ENCODE measurements around the gene ARF3. TPM values are rescaled to one million over a fixed set of nuclear protein-coding genes. Genes with fewer than 3 reads are reported as not detected.
A peak's percentile ranks its signal among the peaks of the same experiment; 100 is the strongest.
"Not testable (repeated sequence)": the region's sequence is repeated elsewhere in the genome, so short reads cannot be mapped to it uniquely, and the experiment has no call there.

Gene ARF3
- total RNA-seq, 2 experiments from 2014 or later = 89.6 to 114 TPM

- CTCF ChIA-PET = interaction anchor here (0.6 to 1.8 kb wide), 6 partner anchors 9 to 113 kb away, joined by 3 to 8 read pairs (median 4); partner anchors contain the start of gene FKBP11
- POLR2A ChIA-PET = no interaction called here
- Mint-ChIP-seq H3K27ac (peak overlapping the region; percentile 84), H3K4me3 (peak overlapping the region; percentile 10), H3K27me3 (no peaks in the 10 kb centered on the region), H3K36me3 (ENCODE audit: low read depth) (peaks cover 37% of the 10 kb centered on the region), H3K9me3 (no peaks in the 10 kb centered on the region), H3K4me1 (peaks cover 19% of the 10 kb centered on the region)
- peak; percentile 19 for DNase-seq
Observed at GRCh38 chr12:48933664-48934311, 23.5 kb downstream of the ARF3 start.

- Mint-ChIP-seq H3K4me3 (peak overlapping the region; percentile 3), H3K36me3 (ENCODE audit: low read depth) (peaks cover 37% of the 10 kb centered on the region), H3K27ac (peak overlapping the region; percentile 84), H3K27me3 (no peaks in the 10 kb centered on the region), H3K9me3 (no peaks in the 10 kb centered on the region), H3K4me1 (peaks cover 19% of the 10 kb centered on the region)
- ChIA-PET CTCF (interaction anchor here (0.7 to 1.7 kb wide), 5 partner anchors 9 to 112 kb away, joined by 3 to 4 read pairs (median 3); no protein-coding TSS in a partner anchor), POLR2A (no interaction called here)
- DNase-seq = no peak
Observed at GRCh38 chr12:48932878-48933277, 24.4 kb downstream of the ARF3 start.

GRCh38 chr12:48930475-48930874 is 26.8 kb downstream of the ARF3 start:
- peak overlapping the region; percentile 3 for H3K27ac Mint-ChIP-seq
- peaks cover 32% of the 10 kb centered on the region for H3K36me3 Mint-ChIP-seq (ENCODE audit: low read depth)
- CTCF ChIA-PET = interaction anchor here (0.5 to 1.2 kb wide), 4 partner anchors 17 to 320 kb away, joined by 3 read pairs; partner anchors contain the start of gene ARF3
- H3K9me3 Mint-ChIP-seq = no peaks in the 10 kb centered on the region
- H3K4me1 Mint-ChIP-seq = peaks cover 29% of the 10 kb centered on the region
- no peak overlapping the region for H3K4me3 Mint-ChIP-seq
- POLR2A ChIA-PET = no interaction called here
- DNase-seq = no peak
- no peaks in the 10 kb centered on the region for H3K27me3 Mint-ChIP-seq

GRCh38 chr12:48929551-48929950 is 27.7 kb downstream of the ARF3 start:
- Mint-ChIP-seq H3K27me3 (no peaks in the 10 kb centered on the region), H3K36me3 (ENCODE audit: low read depth) (peaks cover 31% of the 10 kb centered on the region), H3K27ac (no peak overlapping the region), H3K4me3 (no peak overlapping the region), H3K9me3 (no peaks in the 10 kb centered on the region), H3K4me1 (peaks cover 30% of the 10 kb centered on the region)
- ChIA-PET POLR2A (no interaction called here), CTCF (interaction anchor here (0.5 to 1.2 kb wide), 6 partner anchors 16 to 198 kb away, joined by 3 read pairs; partner anchors contain the start of gene ARF3)
- no peak for DNase-seq

- H3K4me3 Mint-ChIP-seq = peak overlapping the region; percentile 35
- POLR2A ChIA-PET = no interaction called here
- H3K9me3 Mint-ChIP-seq = no peaks in the 10 kb centered on the region
- H3K27ac Mint-ChIP-seq = no peak overlapping the region
- CTCF ChIA-PET = interaction anchor here (0.6 to 0.8 kb wide), 3 partner anchors 51 to 1312 kb away, joined by 3 read pairs; partner anchors contain the start of gene WNT1
- H3K4me1 Mint-ChIP-seq = peaks cover 33% of the 10 kb centered on the region
- peaks cover 33% of the 10 kb centered on the region for H3K36me3 Mint-ChIP-seq (ENCODE audit: low read depth)
- H3K27me3 Mint-ChIP-seq = no peaks in the 10 kb centered on the region
- no peak for DNase-seq
Observed at GRCh38 chr12:48927261-48927660, 30.0 kb downstream of the ARF3 start.

- H3K4me3 Mint-ChIP-seq = peak within 1 kb of the TSS; percentile 91
- CTCF ChIA-PET = interaction anchor here (0.9 to 2.3 kb wide), 12 partner anchors 9 to 94 kb away, joined by 3 to 9 read pairs (median 3); a partner anchor contains a TSS
- H3K9me3 Mint-ChIP-seq = no peaks in the 10 kb centered on the region
- peaks cover 41% of the 10 kb centered on the region for H3K36me3 Mint-ChIP-seq (ENCODE audit: low read depth)
- peaks cover 41% of the 10 kb centered on the region for H3K4me1 Mint-ChIP-seq
- H3K27ac Mint-ChIP-seq = peak within 1 kb of the TSS; percentile 94
- POLR2A ChIA-PET = no interaction called here
- DNase-seq = peak; percentile 61
- no peaks in the 10 kb centered on the region for H3K27me3 Mint-ChIP-seq
Observed at GRCh38 chr12:48925304-48926011, 31.8 kb downstream of the ARF3 start, which contains the start of gene FKBP11. FKBP11 (minus strand) TSS chr12:48925492; CDS start chr12:48925428, 64 bp downstream.

- Mint-ChIP-seq H3K9me3 (no peaks in the 10 kb centered on the region), H3K4me1 (peaks cover 41% of the 10 kb centered on the region), H3K4me3 (peak overlapping the region; percentile 91), H3K27me3 (no peaks in the 10 kb centered on the region), H3K27ac (peak overlapping the region; percentile 94), H3K36me3 (ENCODE audit: low read depth) (peaks cover 36% of the 10 kb centered on the region)
- DNase-seq = peak; percentile 69
- CTCF ChIA-PET = interaction anchor here (0.9 to 2.3 kb wide), 15 partner anchors 9 to 95 kb away, joined by 3 to 9 read pairs (median 3); a partner anchor contains a TSS
- POLR2A ChIA-PET = no interaction called here
Observed at GRCh38 chr12:48924617-48925303, 32.5 kb downstream of the ARF3 start.

- CTCF ChIA-PET = interaction anchor here (0.6 to 2.1 kb wide), 6 partner anchors 9 to 44 kb away, joined by 3 to 7 read pairs (median 3); a partner anchor contains a TSS
- Mint-ChIP-seq H3K36me3 (ENCODE audit: low read depth) (peaks cover 37% of the 10 kb centered on the region), H3K27ac (peak overlapping the region; percentile 94), H3K4me1 (peaks cover 47% of the 10 kb centered on the region), H3K4me3 (no peak overlapping the region), H3K27me3 (no peaks in the 10 kb centered on the region), H3K9me3 (no peaks in the 10 kb centered on the region)
- no peak for DNase-seq
- POLR2A ChIA-PET = no interaction called here
Observed at GRCh38 chr12:48923117-48923516, 34.2 kb downstream of the ARF3 start.

- POLR2A ChIA-PET = interaction anchor here (0.6 kb wide), 1 partner anchor 126 kb away, joined by 3 read pairs; no protein-coding TSS in a partner anchor
Observed at GRCh38 chr12:48917857-48918537, 39.3 kb downstream of the ARF3 start.

GRCh38 chr12:48910196-48910595 is 47.1 kb downstream of the ARF3 start:
- POLR2A ChIA-PET = no interaction called here
- no peaks in the 10 kb centered on the region for H3K9me3 Mint-ChIP-seq
- no peak overlapping the region for H3K27ac Mint-ChIP-seq

More at GRCh38 chr12:48917857-48918537, 39.3 kb downstream of the ARF3 start:
- Mint-ChIP-seq H3K27me3 (no peaks in the 10 kb centered on the region), H3K9me3 (no peaks in the 10 kb centered on the region), H3K36me3 (ENCODE audit: low read depth) (peaks cover 33% of the 10 kb centered on the region), H3K4me1 (peaks cover 32% of the 10 kb centered on the region), H3K27ac (peak overlapping the region; percentile 91), H3K4me3 (peak overlapping the region; percentile 78)
- CTCF ChIA-PET = interaction anchor here (2.3 kb wide), 1 partner anchor 14 kb away, joined by 7 read pairs; a partner anchor contains a TSS
- DNase-seq = peak; percentile 60

GRCh38 chr12:48909698-48910097 is 47.6 kb downstream of the ARF3 start:
- H3K9me3 Mint-ChIP-seq; H3K36me3 Mint-ChIP-seq (ENCODE audit: low read depth); H3K4me1 Mint-ChIP-seq; H3K27ac Mint-ChIP-seq; DNase-seq; H3K27me3 Mint-ChIP-seq; POLR2A ChIA-PET; H3K4me3 Mint-ChIP-seq: not testable (repeated sequence)
- CTCF ChIA-PET = interaction anchor here (3.1 kb wide), 1 partner anchor 19 kb away, joined by 8 read pairs; no protein-coding TSS in a partner anchor

More at GRCh38 chr12:48910196-48910595, 47.1 kb downstream of the ARF3 start:
- peaks cover 7% of the 10 kb centered on the region for H3K27me3 Mint-ChIP-seq
- H3K4me3 Mint-ChIP-seq = no peak overlapping the region
- no peaks in the 10 kb centered on the region for H3K36me3 Mint-ChIP-seq (ENCODE audit: low read depth)
- CTCF ChIA-PET = interaction anchor here (1.1 to 3.1 kb wide), 5 partner anchors 8 to 68 kb away, joined by 3 to 8 read pairs (median 4); partner anchors contain the start of gene WNT1
- H3K4me1 Mint-ChIP-seq = no peaks in the 10 kb centered on the region
- DNase-seq = no peak

GRCh38 chr12:48907245-48907644 is 50.0 kb downstream of the ARF3 start:
- H3K4me3 Mint-ChIP-seq = no peak overlapping the region
- ChIA-PET POLR2A (no interaction called here), CTCF (interaction anchor here (0.5 to 1.2 kb wide), 2 partner anchors 29 to 87 kb away, joined by 3 to 4 read pairs; no protein-coding TSS in a partner anchor)
- H3K36me3 Mint-ChIP-seq (ENCODE audit: low read depth) = no peaks in the 10 kb centered on the region
- H3K27ac Mint-ChIP-seq = no peak overlapping the region
- no peaks in the 10 kb centered on the region for H3K9me3 Mint-ChIP-seq
- H3K4me1 Mint-ChIP-seq = peaks cover 12% of the 10 kb centered on the region
- DNase-seq = no peak
- H3K27me3 Mint-ChIP-seq = peaks cover 9% of the 10 kb centered on the region
